AG08395 (cell line): ENCODE results near the gene HS1BP3.
A peak's percentile ranks its signal among the peaks of the same experiment; 100 is the strongest.

Source experiments
- DNase-seq: peaks from one replicate; pipeline ENCODE4 v3.0.0; 2012; ENCODE audit warnings: mixed read lengths, low spot score

Gene HS1BP3

DNA sequence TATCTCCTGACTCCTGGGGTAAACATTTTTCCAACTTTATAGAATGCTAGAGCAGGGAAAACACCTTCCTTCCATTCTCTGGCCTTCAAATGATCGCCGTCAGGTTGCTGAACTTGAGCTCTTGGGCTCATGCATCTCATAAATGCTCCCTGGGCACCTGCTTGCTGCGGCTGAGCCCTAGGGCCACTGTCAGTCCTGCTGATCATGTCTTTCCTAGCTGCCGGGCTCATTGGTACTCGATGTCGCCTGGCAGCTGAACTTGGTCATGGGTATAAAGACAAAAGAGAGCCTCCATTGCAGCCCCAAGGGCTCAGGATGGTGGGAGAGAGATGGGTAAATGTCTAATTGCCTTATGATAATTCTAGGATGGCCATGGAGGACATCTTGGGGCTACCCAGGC is 80.6 kb downstream of the HS1BP3 start:
- DNase-seq = no peak

DNA sequence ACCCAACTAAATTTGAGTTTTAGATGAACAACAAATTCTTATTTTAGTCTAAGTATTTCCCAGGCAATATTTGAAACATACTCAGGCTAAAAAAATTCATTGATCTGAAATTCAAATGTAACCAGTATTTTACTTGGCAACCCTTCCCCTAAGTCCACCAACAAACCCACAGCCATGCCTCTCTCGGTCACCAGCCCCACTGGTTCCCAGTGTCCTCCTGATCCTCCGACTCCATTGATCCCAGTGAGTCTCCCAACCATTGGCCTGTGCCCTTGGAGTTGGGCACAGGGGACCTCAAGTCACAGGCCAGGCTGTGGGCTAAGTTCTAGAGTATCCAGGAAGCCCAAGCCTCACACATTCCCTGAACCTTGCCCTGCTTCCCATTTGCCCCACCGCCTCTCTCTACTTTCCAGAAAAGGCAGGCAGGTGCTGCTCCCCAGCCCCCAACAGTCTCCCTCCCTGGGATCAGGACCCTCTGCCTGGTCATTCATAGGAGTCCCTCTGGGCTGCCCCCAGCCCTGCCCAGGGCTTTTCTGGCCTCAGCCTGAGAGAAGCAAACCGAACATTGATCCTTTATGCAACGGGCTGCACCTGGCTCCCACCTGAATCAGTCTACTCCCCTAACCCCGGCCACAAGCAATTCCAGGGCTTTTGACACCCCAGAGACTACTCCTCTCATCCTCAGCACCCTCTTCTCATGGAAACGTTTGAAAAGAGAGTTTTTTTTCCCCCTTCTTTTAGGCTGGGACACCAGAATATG is 81.3 kb downstream of the HS1BP3 start:
- DNase-seq = no peak

DNA sequence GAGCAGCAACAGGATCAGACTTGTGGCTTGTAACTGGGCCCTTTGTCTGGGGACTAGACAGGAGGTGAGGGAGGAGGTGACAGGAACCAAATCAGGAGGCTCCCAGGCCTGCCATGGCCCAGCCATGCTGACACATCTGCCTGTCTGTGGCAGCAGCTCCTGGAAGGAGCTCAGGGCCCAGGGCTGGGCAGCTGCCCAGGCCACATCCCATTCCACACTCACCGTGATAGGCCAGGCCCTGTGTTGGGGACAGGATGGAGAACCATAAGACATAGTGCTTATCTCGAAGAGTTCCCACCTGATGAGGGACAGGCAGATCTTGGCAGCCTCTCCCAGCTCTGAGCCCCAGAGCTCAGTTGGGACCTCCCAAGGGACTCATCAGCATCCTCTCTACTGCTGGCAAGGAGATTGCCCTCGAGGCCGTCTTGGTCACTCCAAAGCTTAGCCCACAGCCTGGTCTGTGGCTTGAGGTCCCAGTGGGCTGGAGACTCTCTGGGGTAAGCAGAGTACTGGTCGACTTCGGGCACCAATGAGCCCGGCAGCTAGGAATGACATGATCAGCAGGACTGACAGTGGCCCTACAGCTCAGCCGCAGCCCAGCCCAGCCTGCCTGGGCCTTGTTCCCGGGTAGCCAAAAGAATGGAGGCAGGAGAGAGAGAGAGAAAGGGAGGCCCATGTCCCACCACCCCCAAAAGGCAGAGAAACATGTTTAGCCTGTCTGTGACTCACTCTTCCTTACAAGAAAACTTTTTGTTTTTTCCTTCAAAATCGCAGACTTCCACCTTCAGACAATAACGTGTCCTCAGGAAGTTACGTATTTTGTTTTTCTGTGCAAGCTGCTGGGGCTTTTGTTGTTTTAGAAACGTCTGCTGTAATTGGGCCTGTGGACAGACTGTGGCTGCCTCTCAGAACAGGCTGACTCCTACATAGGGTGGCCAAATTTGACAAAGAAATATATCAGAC is 82.1 kb downstream of the HS1BP3 start:
- peak; percentile 59 for DNase-seq

DNA sequence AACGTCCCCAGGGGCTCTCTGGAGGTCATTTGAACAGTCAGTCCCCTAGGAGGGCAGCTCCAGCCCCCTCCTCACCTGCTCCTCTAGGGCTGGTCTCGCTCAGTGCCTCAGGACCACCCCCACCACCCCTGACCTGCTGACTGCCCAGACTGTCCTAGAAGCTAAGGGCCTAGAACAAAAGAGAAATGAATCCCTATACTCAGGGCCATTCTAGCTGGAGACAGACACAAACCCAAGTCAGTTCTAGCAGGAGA is 83.0 kb downstream of the HS1BP3 start:
- no peak for DNase-seq
